Endothelial cell of umbilical vein (primary cell): ENCODE data around the gene GAB1. TPM values are rescaled to one million over a fixed set of nuclear protein-coding genes. Genes with fewer than 3 reads are reported as not detected.

Source experiments
- BruUV-seq: library from RNA; stranded (reverse); fragments of 400-500 nt; replicated peaks from 2 replicates; lab custom pipeline; 2021; lab: Mats Ljungman, UMichigan
- CTCF ChIA-PET: fragments of 300-600, 350-600 bp; sonication (Branson Sonifier 250); formaldehyde crosslinking; loops from one replicate; lab custom pipeline; 2021; ENCODE audit warnings: antibody characterized with exemption, inconsistent platforms; lab: Charles Lee
- POLR2A ChIA-PET: fragments of 300-600, 350-600 bp; sonication (Branson Sonifier 250); formaldehyde crosslinking; loops from one replicate; lab custom pipeline; 2021; ENCODE audit warnings: antibody characterized with exemption, inconsistent platforms; lab: Charles Lee
- DNase-seq: peaks from one replicate; pipeline ENCODE4 v3.0.0-alpha.2; 2011; ENCODE audit warnings: low read depth, low spot score
- FAIRE-seq: peaks from 2 replicates; lab custom pipeline; 2011; peaks lifted over from hg19 to GRCh38; lab: Jason Lieb, UNC
- H2AFZ ChIP-seq: 2 replicates; pipeline ENCODE4 v1.6.0; 2012; ENCODE audit warnings: low read depth, low read length, control low read depth, inconsistent platforms
- H3K27ac ChIP-seq: 2 replicates; pipeline ENCODE4 v1.5.1; 2011; ENCODE audit warnings: low read depth, mild to moderate bottlenecking, control low read depth, low read length, moderate library complexity; ENCODE audit not compliant: insufficient read depth
- H3K27me3 ChIP-seq, 2 experiments: 2 replicates each; pipeline versions ENCODE4 v1.6.0 to v1.6.1; 2011; ENCODE audit warnings: low read length in 2 of 2, mixed read lengths in 1 of 2; ENCODE audit not compliant: control insufficient read depth in 2 of 2, insufficient read depth in 2 of 2
- H3K36me3 ChIP-seq, 2 experiments: 2 replicates in 1 of 2; 3 replicates in 1 of 2; pipeline ENCODE4 v1.5.1; 2011; ENCODE audit warnings: low read length in 2 of 2, mild to moderate bottlenecking in 1 of 2, moderate library complexity in 1 of 2; ENCODE audit not compliant: control insufficient read depth in 2 of 2, insufficient read depth in 2 of 2; ENCODE audit errors: extremely low read depth in 1 of 2
- H3K4me1 ChIP-seq: 3 replicates; pipeline ENCODE4 v1.5.1; 2011; ENCODE audit warnings: mild to moderate bottlenecking, low read length; ENCODE audit not compliant: control insufficient read depth, insufficient read depth; ENCODE audit errors: extremely low read depth
- H3K4me2 ChIP-seq: 2 replicates; pipeline ENCODE4 v1.6.1; 2011; ENCODE audit warnings: low read length, control low read depth, mixed read lengths; ENCODE audit not compliant: insufficient read depth
- H3K4me3 ChIP-seq, 3 experiments: fragments of 200-600 bp in 1 of 3; sonication (generic), shearing (Covaris generic) in 1 of 3; replicated peaks in 1 of 3; 2 replicates each; pipeline ENCODE4 v1.5.1; 2011 to 2016; ENCODE audit warnings: control low read depth in 3 of 3, low read length in 3 of 3, mild to moderate bottlenecking in 2 of 3, inconsistent platforms in 1 of 3, low read depth in 1 of 3, moderate library complexity in 1 of 3; ENCODE audit not compliant: insufficient read depth in 1 of 3
- H3K79me2 ChIP-seq: 2 replicates; pipeline ENCODE4 v1.6.0; 2012; ENCODE audit warnings: low read length, inconsistent platforms; ENCODE audit not compliant: control insufficient read depth, insufficient read depth
- H3K9ac ChIP-seq: replicated peaks from 2 replicates; pipeline ENCODE3; 2011; ENCODE audit warnings: low read length, control low read depth; ENCODE audit not compliant: insufficient read depth; ENCODE audit errors: extremely low read depth
- H3K9me1 ChIP-seq: replicated peaks from 3 replicates; pipeline ENCODE4 v1.6.0; 2011; ENCODE audit warnings: mild to moderate bottlenecking, low read length; ENCODE audit not compliant: control insufficient read depth, insufficient read depth; ENCODE audit errors: extremely low read depth
- H3K9me3 ChIP-seq: replicated peaks from 2 replicates; pipeline ENCODE4 v1.5.1; 2012; ENCODE audit warnings: low read length, inconsistent platforms; ENCODE audit not compliant: control insufficient read depth, insufficient read depth
- H4K20me1 ChIP-seq: replicated peaks from 2 replicates; pipeline ENCODE3; 2011; ENCODE audit warnings: mild to moderate bottlenecking, low read length; ENCODE audit not compliant: control insufficient read depth, insufficient read depth; ENCODE audit errors: extremely low read depth
- CTCF ChIP-seq, 2 donors: IDR thresholded peaks; 1 replicate in 1 of 2; 2 replicates in 1 of 2; pipeline ENCODE4 v1.5.1; 2011; ENCODE audit warnings: low read length in 2 of 2, mild to moderate bottlenecking in 2 of 2, moderate library complexity in 2 of 2, control low read depth in 1 of 2, inconsistent platforms in 1 of 2, low read depth in 1 of 2; ENCODE audit not compliant: insufficient read depth in 1 of 2; ENCODE audit errors: extremely low read depth in 1 of 2
- EZH2 ChIP-seq: IDR thresholded peaks from 2 replicates; pipeline ENCODE4 v1.6.1; 2012; ENCODE audit warnings: borderline replicate concordance, low read depth, mild to moderate bottlenecking, moderate library complexity, low read length, inconsistent platforms; ENCODE audit not compliant: severe bottlenecking
- FOS ChIP-seq: IDR thresholded peaks from 2 replicates; pipeline ENCODE4 v1.6.1; 2011; ENCODE audit warnings: mild to moderate bottlenecking, low read length, moderate library complexity, borderline replicate concordance; ENCODE audit not compliant: insufficient read depth
- GATA2 ChIP-seq: IDR thresholded peaks from 2 replicates; pipeline ENCODE4 v1.7.0; 2011; ENCODE audit warnings: low read depth, mild to moderate bottlenecking, moderate library complexity, mixed read lengths, low read length; ENCODE audit not compliant: insufficient read length, insufficient read depth
- JUN ChIP-seq: IDR thresholded peaks from 2 replicates; pipeline ENCODE4 v1.6.1; 2011; ENCODE audit warnings: borderline replicate concordance, low read depth; ENCODE audit not compliant: insufficient read length, insufficient read depth
- MAX ChIP-seq: IDR thresholded peaks from 2 replicates; pipeline ENCODE4 v1.6.1; 2011; ENCODE audit not compliant: insufficient read depth, insufficient read length
- MYC ChIP-seq: IDR thresholded peaks from one replicate; pipeline ENCODE4 v1.6.1; 2011; ENCODE audit warnings: mild to moderate bottlenecking, low read depth, low read length
- POLR2A ChIP-seq: IDR thresholded peaks from 2 replicates; pipeline ENCODE4 v1.6.1; 2012; ENCODE audit warnings: low read depth, mild to moderate bottlenecking, control low read depth, low read length
- POLR2AphosphoS5 ChIP-seq: IDR thresholded peaks from 2 replicates; pipeline ENCODE4 v1.6.1; 2012; ENCODE audit warnings: low read depth, mild to moderate bottlenecking, control low read depth, low read length, moderate library complexity; ENCODE audit not compliant: insufficient read depth
- dilution Hi-C: fragments of 300-500 bp; cut with MboI; formaldehyde crosslinking; loops from one replicate; pipeline ENCODE4 v1.15.0; 2019; ENCODE audit warnings: low sequenced_read_pairs; ENCODE audit not compliant: extremely low pct_ligation_motif_present
- intact Hi-C: fragments of 100-400 bp; cut with micrococcal nuclease; formaldehyde crosslinking; loops from one replicate; pipeline ENCODE4 v1.10.0; 2022
- polyA plus RNA-seq, 4 experiments: library from polyadenylated mRNA; depleted of rRNA in 3 of 4; stranded (reverse) in 3 of 4; unstranded in 1 of 4; fragments of >200 nt; gene quantifications; 2 replicates each; pipeline versions ENCODE4 v1.2.1 to v1.2.3, GENCODE V29; 2011 to 2012; ENCODE audit warnings: missing spikeins in 1 of 4
- total RNA-seq: library from RNA; stranded (reverse); gene quantifications from 2 replicates; pipeline ENCODE4 v1.2.3, GENCODE V29; 2021

Gene GAB1
- total and polyA plus RNA-seq, 2 donors (not counting 3 experiments of a cell fraction or from before 2014, with no cell fraction given) = 9.3 to 37.7 TPM

GRCh38 chr4:143338313-143338712, 1.6 kb downstream of the GAB1 start:
- dilution Hi-C loops = no loop called here
- peaks cover 5% of the 10 kb centered on the region for H3K4me1 ChIP-seq
- no peaks in the 10 kb centered on the region for H3K27me3 ChIP-seq
- FAIRE-seq = no peak
- no peak overlapping the region for H3K9ac ChIP-seq
- no TSS peak for BruUV-seq
- H3K9me3 ChIP-seq = no peaks in the 10 kb centered on the region
- intact Hi-C loops = loop anchor here (5.0 kb wide), 2 partner anchors 136 to 1759 kb away; partner anchors contain the start of genes ABCE1 and ANAPC10
- ChIA-PET POLR2A (no interaction called here), CTCF (interaction anchor here (1.0 to 2.2 kb wide), 2 partner anchors 14 to 131 kb away, joined by 3 to 13 read pairs; no protein-coding TSS in a partner anchor)
- no peak overlapping the region for H3K27ac ChIP-seq
- H3K4me3 ChIP-seq = peak overlapping the region in 2 of 3 experiments; percentile 84 to 99
- no peak for TF ChIP-seq FOS
- H3K9me1 ChIP-seq = no peaks in the 10 kb centered on the region
- peak overlapping the region; percentile 87 for H3K4me2 ChIP-seq
- no peaks in the 10 kb centered on the region for H3K79me2 ChIP-seq
- no peaks in the 10 kb centered on the region for H3K36me3 ChIP-seq
- H2AFZ ChIP-seq = no peak overlapping the region
- H4K20me1 ChIP-seq = no peaks in the 10 kb centered on the region
- DNase-seq = no peak

GRCh38 chr4:143339497-143339896, 2.8 kb downstream of the GAB1 start:
- no peaks in the 10 kb centered on the region for H3K79me2 ChIP-seq
- POLR2A ChIA-PET = no interaction called here
- dilution Hi-C loops = no loop called here

More at GRCh38 chr4:143339497-143339896, 2.8 kb downstream of the GAB1 start:
- no peak overlapping the region for H3K4me2 ChIP-seq
- FAIRE-seq = no peak
- CTCF ChIA-PET = interaction anchor here (0.7 to 2.0 kb wide), 4 partner anchors 8 to 37 kb away, joined by 3 to 4 read pairs (median 3); no protein-coding TSS in a partner anchor
- no peaks in the 10 kb centered on the region for H3K27me3 ChIP-seq
- DNase-seq = no peak
- BruUV-seq = no TSS peak
- H2AFZ ChIP-seq = no peak overlapping the region
- TF ChIP-seq POLR2AphosphoS5 (no peak), POLR2A (no peak), EZH2 (no peak), GATA2 (no peak), JUN (no peak), MYC (no peak), CTCF (IDR thresholded peaks at IDR 0.05; ENCODE audit: extremely low read depth in 1 of 2, insufficient read depth in 1 of 2, low read depth in 1 of 2, low read length in 2 of 2) (no peak), MAX (no peak), FOS (no peak)
- no peak overlapping the region for H3K27ac ChIP-seq
- no peaks in the 10 kb centered on the region for H3K36me3 ChIP-seq
- intact Hi-C loops = loop anchor here (5.0 kb wide), 2 partner anchors 137 to 1758 kb away; partner anchors contain the start of genes ABCE1 and ANAPC10
- no peak overlapping the region for H3K9ac ChIP-seq
- H4K20me1 ChIP-seq = no peaks in the 10 kb centered on the region
- no peaks in the 10 kb centered on the region for H3K9me1 ChIP-seq
- peaks cover 5% of the 10 kb centered on the region for H3K4me1 ChIP-seq
- H3K4me3 ChIP-seq = no peak overlapping the region
- no peaks in the 10 kb centered on the region for H3K9me3 ChIP-seq
